Astrocyte of the spinal cord (primary cell): Measurements from ENCODE around the gene RIMS4.

ENCODE experiments used
- DNase-seq: peaks from one replicate; pipeline ENCODE4 v3.0.0; 2011; ENCODE audit warnings: low read depth, low spot score
- H3K4me3 ChIP-seq: 2 replicates; pipeline ENCODE4 v1.5.1; 2011; ENCODE audit warnings: low read depth, mild to moderate bottlenecking, low read length, moderate library complexity
- CTCF ChIP-seq: IDR thresholded peaks from 2 replicates; pipeline ENCODE4 v1.5.1; 2012; ENCODE audit warnings: low read depth, mild to moderate bottlenecking, low read length, inconsistent platforms
- in situ Hi-C: cut with HindIII; loops from 2 replicates; pipeline ENCODE4 v1.10.0; 2017; ENCODE audit warnings: low sequenced_read_pairs

RIMS4 gene

GRCh38 chr20:44802702-44803101 is 7.6 kb downstream of the RIMS4 start:
- DNase-seq: no peak
- no peak for TF ChIP-seq CTCF
- in situ Hi-C loops: no loop called here
- H3K4me3 ChIP-seq: no peak overlapping the region

- peak; percentile 22 for TF ChIP-seq CTCF
- in situ Hi-C loops: no loop called here
- no peak overlapping the region for H3K4me3 ChIP-seq
- DNase-seq: no peak
These were observed 9.8 kb downstream of the RIMS4 start for GRCh38 chr20:44800391-44801046.

- TF ChIP-seq CTCF: no peak
- in situ Hi-C loops: no loop called here
- DNase-seq: no peak
- no peak overlapping the region for H3K4me3 ChIP-seq
These were observed 10.7 kb downstream of the RIMS4 start for GRCh38 chr20:44799691-44800090.

GRCh38 chr20:44796758-44797457 is 13.4 kb downstream of the RIMS4 start:
- no peak for TF ChIP-seq CTCF
- DNase-seq: no peak
- in situ Hi-C loops: no loop called here

GRCh38 chr20:44796311-44796710 is 14.0 kb downstream of the RIMS4 start:
- in situ Hi-C loops: no loop called here
- no peak overlapping the region for H3K4me3 ChIP-seq
- no peak for DNase-seq
- no peak for TF ChIP-seq CTCF

More at GRCh38 chr20:44796758-44797457, 13.4 kb downstream of the RIMS4 start:
- no peak overlapping the region for H3K4me3 ChIP-seq

- H3K4me3 ChIP-seq: no peak overlapping the region
- in situ Hi-C loops: no loop called here
- no peak for DNase-seq
- TF ChIP-seq CTCF: no peak
These were observed 14.5 kb downstream of the RIMS4 start for GRCh38 chr20:44795836-44796235.
